ENCODE results near the gene MEGF11. TPM values are rescaled to one million over a fixed set of nuclear protein-coding genes. Genes with fewer than 3 reads are reported as not detected.

The MEGF11 gene
- total RNA-seq, 2 experiments from 2014 or later, result not detected

DNA sequence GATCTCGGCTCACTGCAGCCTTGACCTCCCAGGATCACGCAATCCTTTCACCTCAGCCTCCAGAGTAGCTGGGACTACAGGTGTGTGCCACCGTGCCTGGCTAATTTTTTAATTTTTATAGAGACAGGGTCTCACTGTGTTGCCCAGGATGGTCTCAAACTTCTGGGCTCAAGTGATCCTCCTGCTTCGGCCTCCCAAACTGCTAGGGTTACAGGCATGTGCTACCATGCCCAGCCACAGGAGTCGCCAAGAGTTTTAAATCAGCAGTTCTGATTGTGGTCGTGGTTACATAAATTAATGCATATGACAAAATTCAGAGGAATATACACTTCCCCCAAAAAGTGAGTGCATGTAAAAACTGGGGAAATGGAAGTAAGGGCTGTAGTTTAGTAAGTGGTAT lies 32.9 kb downstream of the MEGF11 start:
- DNase-seq, result no peak
- no peaks in the 10 kb centered on the region for H3K36me3 Mint-ChIP-seq (ENCODE audit: low read depth)
- peaks cover 9% of the 10 kb centered on the region for H3K27me3 Mint-ChIP-seq (ENCODE audit: low read depth)
- H3K27ac Mint-ChIP-seq, result no peak overlapping the region
- ChIA-PET POLR2A (no interaction called here), CTCF (no interaction called here)
- no peaks in the 10 kb centered on the region for H3K9me3 Mint-ChIP-seq (ENCODE audit: insufficient read depth)
- H3K4me3 Mint-ChIP-seq, result no peak overlapping the region
- no peak for ATAC-seq
- no peaks in the 10 kb centered on the region for H3K4me1 Mint-ChIP-seq (ENCODE audit: low read depth)

DNA sequence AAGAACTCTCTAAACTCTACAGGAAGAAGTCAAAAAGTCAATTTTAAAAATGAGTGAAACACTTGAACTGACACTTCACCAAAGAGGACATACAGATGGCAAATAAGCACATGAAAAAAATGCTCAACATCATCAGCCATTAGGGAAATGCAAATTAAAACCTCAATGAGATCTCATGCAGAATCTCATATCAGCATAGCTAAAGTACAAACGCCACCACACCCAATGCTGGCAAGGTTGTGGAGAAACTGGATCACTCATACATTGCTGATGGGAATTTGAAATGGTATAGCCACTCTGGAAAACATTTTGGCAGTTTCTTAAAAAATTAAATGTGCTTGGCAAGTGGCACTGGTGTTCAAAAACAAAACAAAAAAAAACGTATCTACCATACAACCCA lies 34.2 kb downstream of the MEGF11 start:
- no peaks in the 10 kb centered on the region for H3K9me3 Mint-ChIP-seq (ENCODE audit: insufficient read depth)
- POLR2A ChIA-PET, result no interaction called here
- no peak for ATAC-seq

DNA sequence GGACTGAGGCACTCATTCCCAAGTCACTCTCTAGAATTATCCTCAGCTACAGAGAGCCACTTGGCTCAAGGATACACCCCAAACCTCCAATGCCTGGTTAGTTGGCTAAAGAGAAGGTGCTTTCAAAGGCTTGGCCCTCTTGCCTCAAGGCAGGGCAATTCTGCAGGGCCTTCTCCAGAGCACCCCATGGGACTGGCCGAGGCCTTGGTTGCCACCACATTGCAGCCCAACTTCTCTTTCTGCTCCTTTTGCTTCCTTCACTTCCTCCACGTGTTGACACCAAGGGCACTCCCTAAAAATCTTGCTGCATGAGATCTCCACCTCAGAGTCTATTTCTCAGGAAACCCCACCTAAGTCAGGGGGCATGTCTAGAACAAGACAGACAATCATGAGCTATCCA lies 36.7 kb downstream of the MEGF11 start:
- Mint-ChIP-seq H3K36me3 (ENCODE audit: low read depth) (no peaks in the 10 kb centered on the region), H3K27ac (no peak overlapping the region), H3K27me3 (ENCODE audit: low read depth) (peaks cover 3% of the 10 kb centered on the region), H3K9me3 (ENCODE audit: insufficient read depth) (no peaks in the 10 kb centered on the region), H3K4me3 (no peak overlapping the region), H3K4me1 (ENCODE audit: low read depth) (no peaks in the 10 kb centered on the region)
- ATAC-seq, result no peak
- CTCF ChIA-PET, result no interaction called here
- POLR2A ChIA-PET, result interaction anchor here (0.9 kb wide), 1 partner anchor 27 kb away, joined by 3 read pairs; no protein-coding TSS in a partner anchor
- DNase-seq, result no peak

More for the DNA sequence above, 34.2 kb downstream of the MEGF11 start:
- H3K27ac Mint-ChIP-seq, result no peak overlapping the region
- no peaks in the 10 kb centered on the region for H3K36me3 Mint-ChIP-seq (ENCODE audit: low read depth)
- H3K27me3 Mint-ChIP-seq (ENCODE audit: low read depth), result peaks cover 9% of the 10 kb centered on the region
- CTCF ChIA-PET, result no interaction called here
- no peak overlapping the region for H3K4me3 Mint-ChIP-seq
- no peak for DNase-seq
- no peaks in the 10 kb centered on the region for H3K4me1 Mint-ChIP-seq (ENCODE audit: low read depth)

DNA sequence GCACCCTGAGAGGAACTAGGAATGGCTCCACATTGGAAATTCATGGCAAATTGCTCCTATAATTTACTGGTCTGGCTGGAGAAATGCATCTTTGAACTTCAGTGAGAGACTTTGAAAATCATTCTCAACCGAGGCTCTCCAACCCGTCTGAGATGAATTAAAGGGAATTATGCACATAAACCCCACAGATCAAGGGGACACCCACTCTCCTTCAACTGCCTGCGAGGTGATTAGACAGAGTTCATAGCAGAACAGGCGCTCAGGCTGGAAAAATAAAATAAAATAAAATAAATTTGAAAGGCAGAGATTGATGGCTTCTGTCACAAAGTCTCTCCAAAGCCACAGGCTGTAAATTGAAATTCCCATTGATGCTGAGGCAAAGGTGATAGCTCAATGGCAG lies 37.7 kb downstream of the MEGF11 start:
- H3K4me1 Mint-ChIP-seq (ENCODE audit: low read depth), result no peaks in the 10 kb centered on the region
- H3K4me3 Mint-ChIP-seq, result no peak overlapping the region
- ChIA-PET CTCF (no interaction called here), POLR2A (no interaction called here)
- no peaks in the 10 kb centered on the region for H3K36me3 Mint-ChIP-seq (ENCODE audit: low read depth)
- no peaks in the 10 kb centered on the region for H3K9me3 Mint-ChIP-seq (ENCODE audit: insufficient read depth)
- H3K27ac Mint-ChIP-seq, result no peak overlapping the region
- DNase-seq (no peak), ATAC-seq (no peak)
- H3K27me3 Mint-ChIP-seq (ENCODE audit: low read depth), result no peaks in the 10 kb centered on the region

DNA sequence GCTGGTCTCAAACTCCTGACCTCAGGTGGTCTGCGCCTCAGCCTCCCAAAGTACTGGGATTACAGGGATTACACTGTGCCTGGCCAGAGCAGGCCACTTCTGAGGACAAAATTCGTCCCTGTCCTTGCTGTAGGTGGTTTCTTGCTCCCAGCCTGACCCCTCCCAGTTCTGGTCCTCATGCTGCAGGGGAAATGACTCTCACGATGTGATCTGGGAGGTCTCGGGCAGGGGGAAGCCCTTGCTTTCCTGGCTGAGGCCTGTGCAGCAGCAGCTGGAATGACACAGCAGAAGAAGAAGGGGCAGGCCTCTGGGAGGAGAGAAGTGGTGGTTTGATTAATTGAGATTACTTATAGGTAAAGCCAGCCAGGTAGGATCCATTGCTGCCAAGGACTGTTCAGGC lies 39.3 kb downstream of the MEGF11 start:
- no peak for DNase-seq
- CTCF ChIA-PET, result no interaction called here
- no peaks in the 10 kb centered on the region for H3K36me3 Mint-ChIP-seq (ENCODE audit: low read depth)
- no peak overlapping the region for H3K27ac Mint-ChIP-seq
- H3K27me3 Mint-ChIP-seq (ENCODE audit: low read depth), result no peaks in the 10 kb centered on the region
- POLR2A ChIA-PET, result no interaction called here
- H3K4me1 Mint-ChIP-seq (ENCODE audit: low read depth), result no peaks in the 10 kb centered on the region
- no peaks in the 10 kb centered on the region for H3K9me3 Mint-ChIP-seq (ENCODE audit: insufficient read depth)
- no peak for ATAC-seq
- H3K4me3 Mint-ChIP-seq, result no peak overlapping the region

DNA sequence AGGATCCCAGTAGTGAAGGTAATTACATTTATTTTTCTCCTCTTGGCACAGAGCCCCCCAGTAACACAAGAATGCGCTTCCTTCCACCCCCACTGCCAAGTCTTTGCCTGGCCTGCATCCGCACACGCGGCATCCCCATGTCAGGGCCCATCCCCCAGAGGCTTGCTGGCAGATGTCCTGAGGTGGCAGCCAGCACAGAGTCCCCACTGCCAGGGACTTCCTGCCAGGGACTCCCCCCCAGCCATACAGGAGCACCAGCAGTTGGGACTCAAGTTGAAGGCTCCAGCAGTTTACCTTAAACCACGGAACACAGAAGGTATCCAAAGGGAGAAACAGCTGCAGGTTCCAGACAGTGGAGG lies 41.0 kb downstream of the MEGF11 start:
- H3K4me3 Mint-ChIP-seq, result no peak overlapping the region
- no peaks in the 10 kb centered on the region for H3K36me3 Mint-ChIP-seq (ENCODE audit: low read depth)
- H3K9me3 Mint-ChIP-seq (ENCODE audit: insufficient read depth), result no peaks in the 10 kb centered on the region
- ATAC-seq (no peak), DNase-seq (no peak)
- H3K27me3 Mint-ChIP-seq (ENCODE audit: low read depth), result no peaks in the 10 kb centered on the region
- H3K27ac Mint-ChIP-seq, result no peak overlapping the region
- no peaks in the 10 kb centered on the region for H3K4me1 Mint-ChIP-seq (ENCODE audit: low read depth)
- ChIA-PET CTCF (no interaction called here), POLR2A (no interaction called here)

DNA sequence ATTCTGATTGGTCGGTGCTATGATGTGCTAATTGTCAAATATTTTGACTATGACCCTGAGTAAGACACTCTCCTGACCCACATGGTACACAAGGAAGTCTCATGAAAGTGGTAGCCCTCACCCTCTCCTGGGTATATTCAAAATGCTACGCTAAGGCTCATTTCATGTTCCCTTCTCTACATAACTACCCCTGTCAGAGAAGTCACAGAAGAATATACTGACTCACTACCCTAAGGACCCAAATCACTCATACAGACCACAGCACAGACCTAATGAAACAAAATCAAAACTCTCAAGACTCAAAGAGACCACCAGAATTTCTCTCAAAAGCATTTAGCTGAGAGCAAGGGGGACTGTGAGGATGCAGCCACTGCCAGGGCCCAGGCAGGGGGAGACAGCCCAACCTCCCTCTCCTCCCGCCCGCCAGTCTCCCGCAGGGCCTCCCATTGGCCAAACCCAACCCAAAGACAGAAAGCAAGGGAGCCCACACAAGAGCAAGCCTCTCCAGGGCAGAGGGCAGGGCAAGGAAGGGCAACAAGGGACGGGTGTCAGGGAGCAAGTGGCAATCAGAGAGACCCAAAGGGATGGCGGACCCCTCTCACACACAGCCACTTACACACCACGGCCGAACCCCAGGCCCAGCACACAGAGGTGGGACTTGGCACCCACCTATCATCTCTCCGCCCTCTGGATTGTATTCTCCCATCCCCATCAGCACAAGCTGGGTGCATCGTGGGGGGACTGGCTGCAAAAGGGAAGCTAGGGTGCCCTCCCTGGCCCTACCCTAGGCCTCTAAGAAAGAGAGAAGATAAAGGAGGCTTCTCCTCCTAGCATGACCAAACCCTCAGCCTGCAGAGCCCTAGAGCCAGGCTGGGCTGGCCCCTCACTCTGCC lies 41.6 kb downstream of the MEGF11 start:
- H3K4me1 Mint-ChIP-seq (ENCODE audit: low read depth), result no peaks in the 10 kb centered on the region
- ChIA-PET CTCF (no interaction called here), POLR2A (no interaction called here)
- H3K36me3 Mint-ChIP-seq (ENCODE audit: low read depth), result no peaks in the 10 kb centered on the region
- no peak overlapping the region for H3K4me3 Mint-ChIP-seq
- no peak overlapping the region for H3K27ac Mint-ChIP-seq
- peaks cover 6% of the 10 kb centered on the region for H3K27me3 Mint-ChIP-seq (ENCODE audit: low read depth)
- H3K9me3 Mint-ChIP-seq (ENCODE audit: insufficient read depth), result no peaks in the 10 kb centered on the region
- DNase-seq, result no peak
- no peak for ATAC-seq

DNA sequence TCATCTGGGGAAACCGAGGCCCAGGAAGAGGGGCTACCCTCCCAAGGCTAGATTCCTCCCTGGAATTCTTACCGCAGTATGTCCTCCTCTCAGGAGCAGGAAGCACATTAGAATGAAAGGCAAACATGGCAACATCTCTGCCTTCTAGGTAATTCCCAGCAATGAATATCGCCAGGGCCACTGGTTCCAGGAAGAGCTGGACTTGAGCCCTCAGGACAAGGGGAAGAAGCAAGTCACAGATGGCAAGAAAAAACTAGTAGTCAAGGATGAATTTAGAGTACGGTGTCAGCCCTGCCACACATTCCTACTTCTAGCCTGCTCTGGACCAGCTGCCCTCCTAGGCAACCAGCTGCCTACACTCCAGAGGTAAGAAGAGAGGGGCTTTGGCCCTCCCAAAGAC lies 42.9 kb downstream of the MEGF11 start:
- Mint-ChIP-seq H3K36me3 (ENCODE audit: low read depth) (no peaks in the 10 kb centered on the region), H3K9me3 (ENCODE audit: insufficient read depth) (no peaks in the 10 kb centered on the region), H3K27ac (no peak overlapping the region), H3K4me1 (ENCODE audit: low read depth) (no peaks in the 10 kb centered on the region), H3K27me3 (ENCODE audit: low read depth) (peaks cover 14% of the 10 kb centered on the region), H3K4me3 (no peak overlapping the region)
- ChIA-PET CTCF (no interaction called here), POLR2A (no interaction called here)
- ATAC-seq (no peak), DNase-seq (no peak)

DNA sequence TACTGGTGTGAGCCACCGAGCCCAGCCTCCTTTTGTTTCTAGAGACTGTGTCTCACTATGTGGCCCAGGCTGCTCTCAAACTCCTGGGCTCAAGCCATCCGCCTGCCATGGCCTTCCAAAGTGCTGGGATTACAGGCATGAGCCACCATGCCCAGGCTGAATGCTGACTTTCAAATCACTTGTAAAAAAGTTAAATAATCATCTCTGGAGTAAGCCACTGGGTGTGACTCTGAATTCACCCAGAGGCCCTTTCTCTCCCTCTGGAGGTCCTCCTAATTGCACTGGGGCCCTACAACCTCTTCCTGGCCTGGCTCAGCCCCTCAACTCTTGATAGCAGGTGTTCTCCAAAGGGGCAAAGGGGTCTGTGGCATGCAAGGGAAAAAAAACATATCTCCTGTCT lies 54.8 kb downstream of the MEGF11 start:
- POLR2A ChIA-PET, result no interaction called here
- CTCF ChIA-PET, result no interaction called here

DNA sequence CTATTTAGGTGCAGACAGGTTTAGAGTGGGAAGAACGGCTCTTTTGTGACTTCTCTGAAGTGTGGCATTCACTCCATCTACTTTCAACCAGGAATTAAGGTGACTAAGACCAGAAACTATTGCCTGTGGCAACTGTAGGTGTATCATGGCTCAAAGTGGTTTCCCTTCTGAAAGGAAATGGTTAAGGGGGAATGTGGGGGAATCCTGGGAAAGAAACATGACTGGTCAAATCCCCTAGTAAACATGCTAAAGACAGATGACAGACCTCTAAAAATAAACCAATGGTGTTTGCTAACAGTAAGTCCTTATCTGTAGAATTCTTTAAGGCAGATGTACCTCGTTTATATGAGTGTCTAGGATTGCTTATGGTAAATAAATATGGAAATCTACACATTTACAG lies 56.9 kb downstream of the MEGF11 start:
- ATAC-seq (no peak), DNase-seq (no peak)
- ChIA-PET POLR2A (no interaction called here), CTCF (no interaction called here)
- no peaks in the 10 kb centered on the region for H3K4me1 Mint-ChIP-seq (ENCODE audit: low read depth)
- H3K36me3 Mint-ChIP-seq (ENCODE audit: low read depth), result no peaks in the 10 kb centered on the region
- no peaks in the 10 kb centered on the region for H3K9me3 Mint-ChIP-seq (ENCODE audit: insufficient read depth)
- H3K4me3 Mint-ChIP-seq, result no peak overlapping the region
- H3K27me3 Mint-ChIP-seq (ENCODE audit: low read depth), result peaks cover 9% of the 10 kb centered on the region
- H3K27ac Mint-ChIP-seq, result no peak overlapping the region

More for the DNA sequence above, 54.8 kb downstream of the MEGF11 start:
- Mint-ChIP-seq H3K9me3 (ENCODE audit: insufficient read depth) (no peaks in the 10 kb centered on the region), H3K36me3 (ENCODE audit: low read depth) (no peaks in the 10 kb centered on the region), H3K4me1 (ENCODE audit: low read depth) (no peaks in the 10 kb centered on the region), H3K4me3 (no peak overlapping the region), H3K27ac (no peak overlapping the region), H3K27me3 (ENCODE audit: low read depth) (peaks cover 6% of the 10 kb centered on the region)
- no peak for ATAC-seq
- DNase-seq, result no peak

DNA sequence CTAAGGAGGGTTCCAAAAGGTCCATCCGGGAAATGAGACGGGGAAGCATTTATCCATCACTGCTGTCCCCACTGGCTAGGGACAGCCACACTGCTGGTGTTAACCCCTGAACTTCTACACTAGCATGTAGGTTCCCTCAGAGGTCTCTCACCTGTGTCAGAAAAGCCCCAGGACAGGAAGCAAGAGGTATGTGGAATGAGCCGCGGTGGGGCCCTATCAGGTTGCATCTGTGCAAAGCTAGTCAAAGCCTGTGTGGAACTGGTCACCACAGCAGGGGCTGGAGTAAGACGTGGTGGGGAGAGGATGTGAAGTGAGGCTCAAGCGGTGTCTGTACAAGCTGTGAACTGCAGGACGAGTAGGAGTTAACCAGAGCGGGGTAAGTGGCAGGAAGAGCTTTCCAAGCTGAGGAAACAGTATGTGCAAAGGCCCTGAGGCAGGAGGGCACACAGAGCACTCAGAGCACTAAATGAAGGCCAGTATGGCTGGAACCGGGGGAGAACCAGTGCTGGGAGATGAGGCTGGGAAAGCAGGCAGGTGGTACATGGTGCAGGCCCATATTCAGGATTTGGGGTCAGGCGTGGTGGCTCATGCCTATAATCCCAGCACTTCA lies 57.8 kb downstream of the MEGF11 start:
- ChIA-PET POLR2A (no interaction called here), CTCF (no interaction called here)
- DNase-seq, result no peak
- Mint-ChIP-seq H3K4me3 (no peak overlapping the region), H3K36me3 (ENCODE audit: low read depth) (no peaks in the 10 kb centered on the region), H3K27me3 (ENCODE audit: low read depth) (peaks cover 9% of the 10 kb centered on the region), H3K4me1 (ENCODE audit: low read depth) (no peaks in the 10 kb centered on the region), H3K9me3 (ENCODE audit: insufficient read depth) (no peaks in the 10 kb centered on the region), H3K27ac (no peak overlapping the region)
- no peak for ATAC-seq

DNA sequence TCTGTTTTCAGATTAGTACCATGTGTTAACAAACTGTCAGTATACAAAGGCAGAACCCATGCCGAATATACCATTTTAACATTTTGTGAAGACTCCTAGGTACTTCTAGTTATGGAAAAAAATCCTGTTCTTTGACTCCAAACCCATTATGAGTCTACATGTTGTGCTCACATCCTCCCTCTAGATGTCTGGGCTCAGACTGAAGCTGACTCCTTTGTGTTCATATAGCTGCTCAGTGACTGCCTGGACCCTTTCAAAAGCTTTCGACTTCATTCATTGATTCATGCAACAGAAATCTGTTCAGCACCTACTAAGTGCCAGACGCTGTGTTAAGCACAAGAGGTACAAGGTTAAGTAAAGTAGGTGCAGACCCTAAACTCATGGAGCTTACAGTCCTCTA lies 60.5 kb downstream of the MEGF11 start:
- Mint-ChIP-seq H3K4me3 (no peak overlapping the region), H3K27me3 (ENCODE audit: low read depth) (peaks cover 7% of the 10 kb centered on the region)
- CTCF ChIA-PET, result interaction anchor here (1.1 to 1.3 kb wide), 2 partner anchors 12 to 24 kb away, joined by 3 to 4 read pairs; no protein-coding TSS in a partner anchor

More for the DNA sequence above, 60.5 kb downstream of the MEGF11 start:
- DNase-seq, result no peak
- no peaks in the 10 kb centered on the region for H3K4me1 Mint-ChIP-seq (ENCODE audit: low read depth)
- POLR2A ChIA-PET, result no interaction called here
- no peak overlapping the region for H3K27ac Mint-ChIP-seq
- no peaks in the 10 kb centered on the region for H3K36me3 Mint-ChIP-seq (ENCODE audit: low read depth)
- H3K9me3 Mint-ChIP-seq (ENCODE audit: insufficient read depth), result no peaks in the 10 kb centered on the region
- ATAC-seq, result no peak

All from activated CD8-positive, alpha-beta T cell treated with anti-CD3 and anti-CD28 coated beads, Interleukin-2, amount 10 ng/mL, durations not matched to agents 7 days and 5 days (primary cell).